ENCODE results near the gene ALK.

- no peak for TF ChIP-seq POLR2A (IDR thresholded peaks at IDR 0.05)
- TF ChIP-seq CTCF (IDR thresholded peaks at IDR 0.05): no peak
Observed at GRCh38 chr2:29817801-29818680, 103.3 kb downstream of the ALK start.
